H7 (cell line): ENCODE measurements around the gene SPHK1. TPM values are rescaled to one million over a fixed set of nuclear protein-coding genes. Genes with fewer than 3 reads are reported as not detected.

ENCODE experiments used
- DNase-seq: peaks from one replicate; pipeline ENCODE4 v3.0.0; 2012
- H3K27me3 ChIP-seq: 2 replicates; pipeline ENCODE4 v1.6.0; 2011; ENCODE audit warnings: mild to moderate bottlenecking, low read length; ENCODE audit not compliant: control insufficient read depth, insufficient read depth
- H3K36me3 ChIP-seq: replicated peaks from 2 replicates; pipeline ENCODE4 v1.5.1; 2011; ENCODE audit warnings: low read length; ENCODE audit not compliant: control insufficient read depth, insufficient read depth
- H3K4me3 ChIP-seq: 2 replicates; pipeline ENCODE4 v1.5.1; 2011; ENCODE audit warnings: low read depth, mild to moderate bottlenecking, control low read depth, low read length, moderate library complexity; ENCODE audit not compliant: insufficient read depth
- total RNA-seq: library from RNA; depleted of rRNA; stranded (reverse); fragments of >200 nt; shearing (Covaris generic); gene quantifications from 2 replicates; pipeline ENCODE4 v1.2.3, GENCODE V29; 2014

Gene SPHK1
- total RNA-seq, 1 experiment from 2014 or later = 1.9 TPM

DNA sequence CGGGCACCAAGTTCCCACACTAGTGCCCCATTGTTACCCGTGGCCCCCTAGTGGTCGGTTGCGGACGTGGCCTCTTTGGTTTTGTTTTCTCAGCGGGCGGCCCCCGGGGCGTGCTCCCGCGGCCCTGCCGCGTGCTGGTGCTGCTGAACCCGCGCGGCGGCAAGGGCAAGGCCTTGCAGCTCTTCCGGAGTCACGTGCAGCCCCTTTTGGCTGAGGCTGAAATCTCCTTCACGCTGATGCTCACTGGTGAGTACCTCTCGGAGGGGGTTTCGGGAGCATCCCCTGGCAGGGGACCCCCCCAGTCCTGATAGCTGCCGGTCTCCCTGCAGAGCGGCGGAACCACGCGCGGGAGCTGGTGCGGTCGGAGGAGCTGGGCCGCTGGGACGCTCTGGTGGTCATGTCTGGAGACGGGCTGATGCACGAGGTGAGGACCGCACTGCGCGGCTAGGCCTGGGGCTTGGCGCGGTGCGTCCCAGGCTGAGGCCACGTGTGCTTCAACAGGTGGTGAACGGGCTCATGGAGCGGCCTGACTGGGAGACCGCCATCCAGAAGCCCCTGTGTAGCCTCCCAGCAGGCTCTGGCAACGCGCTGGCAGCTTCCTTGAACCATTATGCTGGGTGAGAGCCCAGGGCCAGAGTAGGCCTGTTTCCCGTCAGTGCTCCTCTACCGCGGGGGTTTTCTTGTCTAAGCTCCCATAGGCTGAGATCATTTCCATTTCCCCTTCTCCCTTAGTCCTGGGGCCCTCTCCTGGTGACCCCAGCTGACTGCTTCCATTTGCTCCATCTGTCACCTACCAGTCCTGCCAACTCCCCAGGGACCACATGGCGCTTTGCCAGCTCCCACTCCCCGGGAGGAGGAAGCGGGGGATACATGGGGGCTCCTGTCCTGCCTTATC is 1.7 kb downstream of the SPHK1 start:
- Histone ChIP-seq H3K27me3 (peaks cover 40% of the 10 kb centered on the region), H3K4me3 (no peak overlapping the region), H3K36me3 (peaks cover 4% of the 10 kb centered on the region)
- peak; percentile 97 for DNase-seq

DNA sequence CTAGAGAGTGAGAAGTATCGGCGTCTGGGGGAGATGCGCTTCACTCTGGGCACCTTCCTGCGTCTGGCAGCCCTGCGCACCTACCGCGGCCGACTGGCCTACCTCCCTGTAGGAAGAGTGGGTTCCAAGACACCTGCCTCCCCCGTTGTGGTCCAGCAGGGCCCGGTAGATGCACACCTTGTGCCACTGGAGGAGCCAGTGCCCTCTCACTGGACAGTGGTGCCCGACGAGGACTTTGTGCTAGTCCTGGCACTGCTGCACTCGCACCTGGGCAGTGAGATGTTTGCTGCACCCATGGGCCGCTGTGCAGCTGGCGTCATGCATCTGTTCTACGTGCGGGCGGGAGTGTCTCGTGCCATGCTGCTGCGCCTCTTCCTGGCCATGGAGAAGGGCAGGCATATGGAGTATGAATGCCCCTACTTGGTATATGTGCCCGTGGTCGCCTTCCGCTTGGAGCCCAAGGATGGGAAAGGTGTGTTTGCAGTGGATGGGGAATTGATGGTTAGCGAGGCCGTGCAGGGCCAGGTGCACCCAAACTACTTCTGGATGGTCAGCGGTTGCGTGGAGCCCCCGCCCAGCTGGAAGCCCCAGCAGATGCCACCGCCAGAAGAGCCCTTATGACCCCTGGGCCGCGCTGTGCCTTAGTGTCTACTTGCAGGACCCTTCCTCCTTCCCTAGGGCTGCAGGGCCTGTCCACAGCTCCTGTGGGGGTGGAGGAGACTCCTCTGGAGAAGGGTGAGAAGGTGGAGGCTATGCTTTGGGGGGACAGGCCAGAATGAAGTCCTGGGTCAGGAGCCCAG is 2.8 kb downstream of the SPHK1 start:
- peaks cover 38% of the 10 kb centered on the region for H3K27me3 ChIP-seq
- no peak overlapping the region for H3K4me3 ChIP-seq
- DNase-seq = no peak
- peaks cover 6% of the 10 kb centered on the region for H3K36me3 ChIP-seq

- DNase-seq = peak; percentile 83
- Histone ChIP-seq H3K4me3 (no peak overlapping the region), H3K36me3 (peaks cover 10% of the 10 kb centered on the region), H3K27me3 (peaks cover 20% of the 10 kb centered on the region)
These were observed 4.8 kb downstream of the SPHK1 start for GRCh38 chr17:76388966-76389888.

DNA sequence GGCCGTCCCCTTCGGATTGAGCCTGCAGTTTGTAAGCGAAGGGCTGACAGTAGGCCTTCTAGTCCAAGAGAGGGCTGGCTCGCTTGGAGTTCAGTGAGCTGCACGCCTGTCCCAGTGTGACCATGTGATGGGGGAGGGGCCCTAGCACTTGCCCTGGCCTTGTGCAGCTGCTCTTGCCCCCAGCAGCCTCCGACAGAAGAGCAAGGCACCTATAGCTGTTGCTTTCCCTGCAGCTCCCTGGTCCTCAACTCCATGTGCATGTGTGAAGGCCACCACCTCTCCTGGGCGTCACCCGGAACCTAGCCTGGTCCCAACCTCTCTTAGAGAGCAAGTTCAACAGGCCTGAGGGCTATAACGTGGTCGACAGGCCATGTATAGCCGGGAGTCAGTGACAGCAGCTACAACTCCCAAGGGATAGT is 5.6 kb downstream of the SPHK1 start:
- Histone ChIP-seq H3K4me3 (no peak overlapping the region), H3K27me3 (peaks cover 13% of the 10 kb centered on the region), H3K36me3 (peaks cover 14% of the 10 kb centered on the region)
- DNase-seq = peak; percentile 76

- Histone ChIP-seq H3K4me3 (no peak overlapping the region), H3K36me3 (peaks cover 23% of the 10 kb centered on the region), H3K27me3 (peaks cover under 1% of the 10 kb centered on the region)
- no peak for DNase-seq
These were observed 6.8 kb downstream of the SPHK1 start for GRCh38 chr17:76391200-76391715.

- Histone ChIP-seq H3K36me3 (peaks cover 45% of the 10 kb centered on the region), H3K27me3 (no peaks in the 10 kb centered on the region), H3K4me3 (no peak overlapping the region)
- DNase-seq = no peak
These were observed 9.8 kb downstream of the SPHK1 start for GRCh38 chr17:76394166-76394565.

DNA sequence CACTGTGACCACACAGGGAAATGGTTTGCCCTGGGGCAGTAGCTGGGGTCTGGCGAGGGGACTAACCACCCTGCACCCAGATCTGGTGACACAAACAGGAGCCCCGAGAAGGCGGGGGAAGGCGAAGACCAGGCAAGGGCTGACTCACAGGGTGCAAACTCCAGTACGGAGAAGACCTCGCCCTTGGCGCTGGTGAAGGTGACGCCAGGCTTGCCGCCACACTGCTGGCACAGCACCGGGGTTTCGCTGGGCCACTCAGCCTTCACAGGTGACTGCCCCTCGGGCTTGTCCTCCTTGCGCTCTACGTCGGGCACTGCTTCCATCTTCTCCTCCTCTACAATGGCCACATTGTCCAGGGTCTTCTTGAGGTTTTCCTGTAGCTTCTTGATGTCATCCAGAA is 11.6 kb downstream of the SPHK1 start:
- DNase-seq = no peak

DNA sequence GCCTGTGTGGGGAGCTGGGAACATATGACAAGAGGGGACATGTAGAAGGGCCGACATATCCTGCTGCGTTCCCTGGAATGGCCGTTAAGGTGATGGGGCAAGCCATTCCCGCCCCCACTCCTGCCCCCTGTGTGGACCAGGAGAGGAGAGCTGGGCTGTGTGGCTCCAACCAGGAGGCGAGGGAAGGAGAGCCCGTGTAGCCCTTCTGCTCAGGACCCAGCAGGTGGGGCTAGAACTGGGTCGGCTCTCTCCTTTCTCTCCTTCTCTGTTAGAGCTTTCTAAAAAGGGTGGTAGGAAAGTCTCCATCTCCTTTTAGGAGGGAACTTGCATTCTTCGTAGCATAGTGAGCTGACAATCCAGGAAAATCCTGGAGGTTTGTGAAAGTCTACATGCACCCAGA is 12.8 kb downstream of the SPHK1 start:
- H3K27me3 ChIP-seq = no peaks in the 10 kb centered on the region
- no peak for DNase-seq
- peaks cover 59% of the 10 kb centered on the region for H3K36me3 ChIP-seq
- no peak overlapping the region for H3K4me3 ChIP-seq

More for the DNA sequence above, 11.6 kb downstream of the SPHK1 start:
- Histone ChIP-seq H3K4me3 (no peak overlapping the region), H3K27me3 (no peaks in the 10 kb centered on the region), H3K36me3 (peaks cover 56% of the 10 kb centered on the region)

GRCh38 chr17:76397687-76398522 is 13.5 kb downstream of the SPHK1 start:
- no peak overlapping the region for H3K4me3 ChIP-seq
- peaks cover 65% of the 10 kb centered on the region for H3K36me3 ChIP-seq
- DNase-seq = peak; percentile 95
- H3K27me3 ChIP-seq = no peaks in the 10 kb centered on the region

DNA sequence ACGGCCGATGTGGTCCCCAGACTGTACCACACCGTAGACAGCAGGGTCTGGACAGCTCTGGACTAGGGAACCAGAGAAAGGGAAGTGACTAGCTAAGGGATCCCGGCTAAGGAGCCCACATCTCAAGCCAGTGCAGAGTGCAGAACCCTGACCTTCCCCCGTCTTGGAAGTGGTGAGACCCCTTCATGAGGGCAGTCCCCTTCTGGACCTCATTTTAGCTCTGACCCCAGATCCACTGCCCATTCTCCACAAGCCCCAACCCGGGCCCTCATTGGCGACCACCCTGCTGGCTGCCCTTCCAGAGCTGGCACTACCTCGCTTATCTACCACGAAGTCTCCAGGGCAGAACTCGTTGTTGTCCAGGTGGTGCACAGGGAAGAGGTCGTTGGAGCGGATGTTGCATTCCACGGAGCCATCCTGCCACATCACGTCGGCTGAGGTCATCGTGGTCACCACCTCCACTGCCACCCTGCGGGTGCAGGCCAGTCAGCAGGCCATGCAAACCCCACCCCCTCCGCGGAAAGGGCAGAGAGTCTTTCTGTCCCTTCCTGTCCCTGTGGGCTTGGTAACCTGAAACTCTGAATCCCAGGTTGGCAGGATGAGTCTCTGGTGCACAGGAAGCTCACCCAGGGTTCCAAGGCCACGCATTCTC is 14.2 kb downstream of the SPHK1 start:
- DNase-seq = no peak
- H3K36me3 ChIP-seq = peaks cover 65% of the 10 kb centered on the region
- no peaks in the 10 kb centered on the region for H3K27me3 ChIP-seq
- H3K4me3 ChIP-seq = no peak overlapping the region

DNA sequence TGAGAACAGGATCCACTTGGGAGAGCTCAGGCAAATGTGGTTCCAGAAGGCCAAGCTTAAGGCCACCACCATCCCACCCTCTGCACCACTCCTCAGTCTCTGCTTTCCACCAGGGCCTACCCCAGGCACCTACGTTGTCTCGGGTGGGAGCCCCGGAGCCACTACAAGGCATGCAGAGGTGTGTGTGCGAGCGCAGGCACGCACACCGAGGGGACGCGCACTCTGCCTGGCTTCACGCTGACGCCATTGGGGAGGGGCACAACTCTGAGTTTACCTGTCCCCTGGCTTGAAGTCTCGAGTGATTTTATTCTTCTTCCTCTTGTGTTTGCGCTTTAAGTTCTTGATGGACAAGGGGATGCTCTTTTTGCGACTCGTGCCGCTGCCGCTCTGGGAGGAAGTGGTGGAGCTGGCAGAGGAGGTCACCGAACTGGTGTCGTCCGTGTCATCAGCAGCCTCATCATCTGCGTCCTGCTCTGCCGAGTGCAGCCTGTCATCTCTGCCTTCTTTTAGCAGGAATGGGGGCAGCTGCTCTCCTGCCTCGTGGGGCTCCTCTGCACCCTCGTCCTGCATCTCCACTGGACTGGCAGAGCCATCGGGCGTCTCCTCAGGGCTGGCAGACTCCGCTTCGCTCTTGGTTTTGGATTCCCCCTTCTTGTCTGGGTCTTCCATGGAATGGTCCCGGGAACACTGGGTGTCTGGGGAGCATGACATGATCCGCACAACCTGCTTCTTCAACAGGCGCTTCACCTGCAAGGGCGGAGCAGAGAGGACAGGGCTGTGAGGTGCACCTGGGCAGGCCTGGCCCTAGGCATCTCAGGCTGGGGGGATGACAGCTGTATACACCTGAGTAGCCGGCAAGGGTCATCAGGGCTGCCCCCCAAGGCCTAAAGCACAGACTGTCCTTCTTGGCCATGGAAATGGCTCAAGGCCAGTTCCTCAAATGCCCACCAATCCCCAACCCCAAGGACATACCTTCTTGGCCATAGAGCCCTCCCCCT is 15.1 kb downstream of the SPHK1 start:
- DNase-seq = no peak
- Histone ChIP-seq H3K4me3 (no peak overlapping the region), H3K27me3 (no peaks in the 10 kb centered on the region), H3K36me3 (peaks cover 66% of the 10 kb centered on the region)

DNA sequence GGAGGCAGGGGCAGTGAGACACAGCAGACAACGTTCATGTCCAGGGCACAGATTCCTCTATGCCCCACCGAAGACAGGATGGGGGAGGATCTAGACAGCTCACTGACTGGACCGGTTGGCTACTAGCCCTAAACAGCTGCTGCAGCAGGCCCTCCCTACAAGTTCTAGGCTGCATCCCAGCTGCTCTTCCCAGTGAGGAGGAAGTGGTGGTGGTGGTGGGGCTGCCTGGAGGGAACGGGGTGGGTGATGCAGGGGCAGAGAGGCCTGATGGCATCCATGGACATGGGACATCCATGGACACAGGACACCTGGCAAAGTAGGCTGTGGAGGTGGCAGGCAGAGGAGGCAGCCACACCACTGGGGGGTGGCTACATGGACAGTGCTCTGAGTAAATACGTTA is 18.3 kb downstream of the SPHK1 start:
- H3K36me3 ChIP-seq = peaks cover 47% of the 10 kb centered on the region
- DNase-seq = no peak
- no peaks in the 10 kb centered on the region for H3K27me3 ChIP-seq

More for the DNA sequence above, 18.3 kb downstream of the SPHK1 start:
- H3K4me3 ChIP-seq = no peak overlapping the region
